SK-N-MC (cell line): Measurements from ENCODE around the gene HCN3.
A peak's percentile ranks its signal among the peaks of the same experiment; 100 is the strongest.
"Not testable (repeated sequence)": the region's sequence is repeated elsewhere in the genome, so short reads cannot be mapped to it uniquely, and the experiment has no call there.

Experiments
- DNase-seq: peaks from one replicate; pipeline ENCODE4 v3.0.0-alpha.2; 2011; ENCODE audit warnings: low read depth, low spot score
- H3K27ac ChIP-seq: fragments of 200-600 bp; sonication (generic); 2 replicates; pipeline ENCODE4 v1.5.1; 2016; ENCODE audit warnings: mixed run types
- H3K36me3 ChIP-seq: fragments of 200-600 bp; sonication (generic); 2 replicates; pipeline ENCODE4 v1.6.1; 2017; ENCODE audit warnings: antibody characterized with exemption, low read length, mixed read lengths; ENCODE audit not compliant: insufficient read depth
- H3K4me3 ChIP-seq: fragments of 200-600 bp; sonication (generic); 2 replicates; pipeline ENCODE4 v1.5.1; 2016
- H3K9ac ChIP-seq: fragments of 200-600 bp; sonication (generic); 2 replicates; pipeline ENCODE4 v1.8.0; 2017; ENCODE audit warnings: mixed run types, mixed read lengths; ENCODE audit not compliant: insufficient read length
- H3K9me3 ChIP-seq: fragments of 200-600 bp; sonication (generic); 2 replicates; pipeline ENCODE4 v1.6.1; 2017; ENCODE audit warnings: low read depth, mild to moderate bottlenecking, antibody characterized with exemption, low read length, moderate library complexity, mixed read lengths
- EZH2 ChIP-seq: fragments of 200-600 bp; sonication (generic); IDR thresholded peaks from one replicate; pipeline ENCODE4 v1.6.1; 2017; ENCODE audit warnings: antibody characterized with exemption
- FOXP2 ChIP-seq: optimal IDR thresholded peaks from 2 replicates; pipeline ENCODE3; 2011; ENCODE audit warnings: mild to moderate bottlenecking, moderate library complexity; ENCODE audit not compliant: insufficient read depth; ENCODE audit errors: extremely low read length, control extremely low read depth
- POLR2AphosphoS5 ChIP-seq: IDR thresholded peaks from 2 replicates; pipeline ENCODE4 v1.6.1; 2012; ENCODE audit warnings: mild to moderate bottlenecking, low read depth, low read length, borderline replicate concordance

Gene HCN3

GRCh38 chr1:155277070-155277901, at the start of gene HCN3:
HCN3 (plus strand) TSS chr1:155277463; CDS start chr1:155277591, 128 bp downstream.
- H3K9ac ChIP-seq = peak within 1 kb of the TSS; percentile 51
- TF ChIP-seq FOXP2 = no peak
- no peak for TF ChIP-seq POLR2AphosphoS5
- no peak for TF ChIP-seq EZH2
- peak; percentile 85 for DNase-seq

GRCh38 chr1:155228096-155228427, 49.2 kb upstream of the HCN3 start:
- Histone ChIP-seq H3K9ac (peak overlapping the region; percentile 76), H3K4me3 (peak overlapping the region; percentile 53), H3K9me3 (no peaks in the 10 kb centered on the region), H3K27ac (peak overlapping the region; percentile 66), H3K36me3 (no peaks in the 10 kb centered on the region)
- no peak for DNase-seq
- TF ChIP-seq POLR2AphosphoS5 (no peak), FOXP2 (no peak), EZH2 (no peak)

More at GRCh38 chr1:155277070-155277901, at the start of gene HCN3:
- Histone ChIP-seq H3K36me3 (no peaks in the 10 kb centered on the region), H3K27ac (0 out of 2 replicates have a peak within 1 kb of the TSS, but pooled peaks have one; percentile 9), H3K4me3 (peak within 1 kb of the TSS; percentile 93), H3K9me3 (no peaks in the 10 kb centered on the region)

GRCh38 chr1:155231302-155231701, 46.0 kb upstream of the HCN3 start:
- H3K9ac ChIP-seq, H3K36me3 ChIP-seq, DNase-seq, H3K9me3 ChIP-seq, H3K27ac ChIP-seq, H3K4me3 ChIP-seq: not testable (repeated sequence)

GRCh38 chr1:155232001-155232978, 45.0 kb upstream of the HCN3 start:
- H3K36me3 ChIP-seq, DNase-seq, H3K9ac ChIP-seq, H3K4me3 ChIP-seq, H3K27ac ChIP-seq, H3K9me3 ChIP-seq: not testable (repeated sequence)

GRCh38 chr1:155233502-155233901, 43.8 kb upstream of the HCN3 start:
- not testable (repeated sequence) for H3K27ac ChIP-seq, DNase-seq, H3K9me3 ChIP-seq, H3K9ac ChIP-seq, H3K36me3 ChIP-seq, H3K4me3 ChIP-seq

GRCh38 chr1:155235375-155235774, 41.9 kb upstream of the HCN3 start:
- not testable (repeated sequence) for H3K4me3 ChIP-seq

GRCh38 chr1:155236451-155236850, 40.8 kb upstream of the HCN3 start:
- Histone ChIP-seq H3K9me3 (no peaks in the 10 kb centered on the region), H3K27ac (no peak overlapping the region), H3K4me3 (no peak overlapping the region), H3K36me3 (no peaks in the 10 kb centered on the region), H3K9ac (no peak overlapping the region)
- TF ChIP-seq EZH2 (no peak), POLR2AphosphoS5 (no peak), FOXP2 (no peak)
- no peak for DNase-seq

More at GRCh38 chr1:155235375-155235774, 41.9 kb upstream of the HCN3 start:
- H3K27ac ChIP-seq, H3K9me3 ChIP-seq, H3K36me3 ChIP-seq, DNase-seq, H3K9ac ChIP-seq: not testable (repeated sequence)

- peak; percentile 78 for TF ChIP-seq POLR2AphosphoS5
- no peak for TF ChIP-seq EZH2
- no peak for TF ChIP-seq FOXP2
- no peaks in the 10 kb centered on the region for H3K36me3 ChIP-seq
- H3K9ac ChIP-seq = peak overlapping the region; percentile 61
- H3K4me3 ChIP-seq = peak overlapping the region; percentile 76
- H3K27ac ChIP-seq = peak overlapping the region; percentile 61; the same call in 1 of the 2 replicates
- peak; percentile 96 for DNase-seq
- H3K9me3 ChIP-seq = no peaks in the 10 kb centered on the region
Observed at GRCh38 chr1:155241069-155241679, 36.1 kb upstream of the HCN3 start.

GRCh38 chr1:155241841-155242264, 35.4 kb upstream of the HCN3 start:
- TF ChIP-seq POLR2AphosphoS5 (no peak), FOXP2 (no peak), EZH2 (no peak)
- Histone ChIP-seq H3K36me3 (no peaks in the 10 kb centered on the region), H3K9me3 (no peaks in the 10 kb centered on the region), H3K9ac (no peak overlapping the region), H3K27ac (peak overlapping the region; percentile 61; the same call in 1 of the 2 replicates), H3K4me3 (peak overlapping the region; percentile 76; the same call in 1 of the 2 replicates)
- no peak for DNase-seq
